Measurements from ENCODE around the gene RELL2. TPM values are rescaled to one million over a fixed set of nuclear protein-coding genes. Genes with fewer than 3 reads are reported as not detected.

The RELL2 gene
- total RNA-seq, 2 donors from 2014 or later = 2.5 to 3.0 TPM

- intact Hi-C loops (cut with DNase I) = no loop called here
- DNase-seq (ENCODE audit: low spot score) = no peak
Observed at GRCh38 chr5:141641634-141642267, 5.0 kb downstream of the RELL2 start.

- no peak for DNase-seq (ENCODE audit: low spot score)
- intact Hi-C loops (cut with DNase I) = loop anchor here in 1 of 2 donors (5.0 kb wide), 1 partner anchor 664 kb away; no protein-coding TSS in a partner anchor
Observed at GRCh38 chr5:141646026-141646425, 9.2 kb downstream of the RELL2 start.

DNA sequence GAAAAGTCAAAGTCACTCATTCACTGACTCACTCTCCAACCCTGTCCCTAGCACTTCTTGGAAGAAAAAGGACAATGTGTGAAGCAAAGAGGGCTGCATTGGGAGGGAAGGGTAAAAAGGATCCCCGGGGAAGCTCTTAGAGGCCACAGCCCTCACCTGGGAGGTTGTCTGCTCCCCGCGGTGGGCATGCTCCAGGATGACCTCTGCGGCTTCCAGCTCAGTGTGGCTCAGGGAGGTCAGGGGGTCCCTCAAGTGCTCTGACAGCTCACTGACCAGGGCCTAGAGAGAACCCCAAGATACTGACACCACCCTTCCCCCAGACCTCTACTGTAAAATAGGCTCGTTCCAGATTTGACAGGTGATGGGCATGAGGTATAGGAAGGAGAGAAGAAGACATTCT is 10.4 kb downstream of the RELL2 start:
- no peak for DNase-seq (ENCODE audit: low spot score)
- intact Hi-C loops (cut with DNase I) = loop anchor here in 1 of 2 donors (5.0 kb wide), 1 partner anchor 665 kb away; no protein-coding TSS in a partner anchor

- no peak for DNase-seq (ENCODE audit: low spot score)
- intact Hi-C loops (cut with DNase I) = loop anchor here in 1 of 2 donors (5.0 kb wide), 1 partner anchor 666 kb away; no protein-coding TSS in a partner anchor
Observed at GRCh38 chr5:141647851-141648250, 11.1 kb downstream of the RELL2 start.

DNA sequence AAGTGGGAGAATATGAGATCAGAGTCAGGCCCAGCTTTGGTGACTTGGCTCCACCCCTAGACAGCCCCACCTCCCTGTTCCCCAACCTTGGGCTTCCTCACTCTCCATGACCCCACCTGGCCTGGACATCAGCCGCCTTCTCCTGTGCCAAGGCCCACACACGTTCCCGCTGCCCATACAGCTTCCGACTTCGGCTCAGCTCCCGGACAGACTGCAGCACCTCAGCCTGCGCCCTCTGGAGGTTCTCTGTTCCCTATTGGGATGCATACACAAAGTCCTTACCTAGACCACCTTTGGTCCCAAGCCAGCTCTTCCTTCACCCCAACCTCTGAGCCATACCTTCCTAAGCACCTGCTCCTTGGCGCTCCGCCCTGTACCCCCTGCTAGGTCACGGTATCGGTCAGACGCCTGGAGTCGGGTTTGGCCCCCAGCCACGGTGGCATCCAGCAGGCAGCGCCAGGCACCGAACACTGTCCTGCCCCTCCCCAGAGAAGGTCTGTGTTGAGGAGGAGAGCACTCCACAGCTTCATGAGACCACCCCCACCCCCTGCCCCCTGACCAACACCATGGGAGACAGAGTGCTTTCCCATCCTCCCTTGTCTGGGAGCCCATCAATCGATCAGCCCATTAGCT is 12.4 kb downstream of the RELL2 start:
- no peak for DNase-seq (ENCODE audit: low spot score)
- intact Hi-C loops (cut with DNase I) = loop anchor here in 1 of 2 donors (5.0 kb wide), 1 partner anchor 667 kb away; no protein-coding TSS in a partner anchor

GRCh38 chr5:141649972-141650371 is 13.2 kb downstream of the RELL2 start:
- intact Hi-C loops (cut with DNase I) = loop anchor here in 1 of 2 donors (5.0 kb wide), 1 partner anchor 668 kb away; no protein-coding TSS in a partner anchor
- DNase-seq (ENCODE audit: low spot score) = no peak

GRCh38 chr5:141650851-141651727 is 14.3 kb downstream of the RELL2 start, which contains the start of gene FCHSD1:
TSS of gene FCHSD1 (minus strand) at chr5:141651418. CDS start at chr5:141651368, 50 bp downstream.
- intact Hi-C loops (cut with DNase I) = no loop called here
- peak; percentile 97 for DNase-seq (ENCODE audit: low spot score)

GRCh38 chr5:141651728-141652105 is 14.9 kb downstream of the RELL2 start:
- intact Hi-C loops (cut with DNase I) = no loop called here
- no peak for DNase-seq (ENCODE audit: low spot score)

GRCh38 chr5:141654298-141654697 is 17.5 kb downstream of the RELL2 start:
- DNase-seq (ENCODE audit: low spot score) = no peak
- intact Hi-C loops (cut with DNase I) = no loop called here

DNA sequence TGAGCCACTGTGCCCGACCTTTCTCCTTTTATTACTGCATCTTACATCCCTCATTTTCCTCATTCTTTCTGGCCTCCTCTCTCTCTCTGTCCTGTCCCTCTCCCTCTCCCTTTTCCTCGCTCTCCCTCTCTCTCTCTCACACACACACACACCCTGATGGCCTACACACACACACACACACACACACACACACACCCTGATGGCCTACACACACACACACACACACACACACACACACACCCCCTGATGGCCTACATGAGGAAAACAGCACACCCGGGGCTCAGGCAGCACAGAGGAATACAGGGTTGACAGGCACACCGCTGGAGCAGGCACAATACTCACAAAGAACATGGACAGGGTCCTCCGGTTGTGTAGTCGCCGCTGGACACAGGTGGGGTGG is 18.2 kb downstream of the RELL2 start:
- intact Hi-C loops (cut with DNase I) = no loop called here
- DNase-seq (ENCODE audit: low spot score) = no peak

GRCh38 chr5:141656396-141656795 is 19.6 kb downstream of the RELL2 start:
- no peak for DNase-seq (ENCODE audit: low spot score)
- intact Hi-C loops (cut with DNase I) = no loop called here

DNA sequence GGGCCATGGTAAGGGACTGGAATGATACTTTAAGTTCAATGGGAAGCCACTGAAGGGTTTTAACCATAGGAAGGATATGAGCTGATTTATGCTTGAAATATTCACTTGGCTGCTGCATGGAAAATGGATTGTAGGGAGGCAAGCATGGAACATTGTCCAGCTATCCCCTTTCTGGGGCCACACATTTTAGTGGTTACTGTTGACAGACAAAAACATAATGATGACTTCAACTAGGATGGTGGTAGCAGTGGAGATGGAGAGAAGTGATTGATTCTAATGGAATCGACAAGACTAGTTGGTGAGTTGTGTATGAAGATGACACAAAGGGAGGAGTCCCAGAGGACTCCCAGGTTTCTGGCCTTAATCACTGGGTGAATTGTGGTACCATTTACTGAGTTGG is 20.6 kb downstream of the RELL2 start:
- DNase-seq (ENCODE audit: low spot score) = no peak
- intact Hi-C loops (cut with DNase I) = no loop called here

DNA sequence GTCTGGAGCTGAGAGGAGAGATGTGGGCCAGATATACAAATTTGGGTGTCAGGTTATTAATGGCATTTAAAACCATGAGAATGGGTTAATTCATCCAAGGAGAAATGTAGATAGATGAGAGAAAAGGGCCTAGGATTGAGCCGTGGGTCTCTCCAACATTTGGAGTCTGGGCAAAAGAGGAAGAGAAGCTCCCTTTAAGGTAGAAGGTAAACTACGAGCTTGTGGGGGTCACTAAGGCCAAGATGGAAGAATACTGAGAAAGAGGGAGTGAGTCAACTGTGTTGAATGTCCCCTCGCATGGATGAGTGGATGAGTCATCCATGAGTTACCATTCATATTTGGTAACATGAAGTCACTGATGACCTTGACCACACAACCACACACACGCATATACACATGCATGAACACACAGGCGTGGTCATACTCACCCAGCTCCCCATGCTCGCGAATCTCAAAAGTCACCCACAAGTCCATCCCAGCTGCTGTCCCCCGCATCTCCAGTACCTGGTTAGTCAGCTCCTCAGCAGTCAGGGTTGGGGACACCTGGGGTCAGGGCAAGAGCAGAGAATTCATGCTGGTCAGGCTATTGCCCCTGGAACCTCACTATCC is 21.2 kb downstream of the RELL2 start:
- intact Hi-C loops (cut with DNase I) = no loop called here
- DNase-seq (ENCODE audit: low spot score) = no peak

- intact Hi-C loops (cut with DNase I) = no loop called here
- no peak for DNase-seq (ENCODE audit: low spot score)
Observed at GRCh38 chr5:141662028-141662427, 25.2 kb downstream of the RELL2 start.

DNA sequence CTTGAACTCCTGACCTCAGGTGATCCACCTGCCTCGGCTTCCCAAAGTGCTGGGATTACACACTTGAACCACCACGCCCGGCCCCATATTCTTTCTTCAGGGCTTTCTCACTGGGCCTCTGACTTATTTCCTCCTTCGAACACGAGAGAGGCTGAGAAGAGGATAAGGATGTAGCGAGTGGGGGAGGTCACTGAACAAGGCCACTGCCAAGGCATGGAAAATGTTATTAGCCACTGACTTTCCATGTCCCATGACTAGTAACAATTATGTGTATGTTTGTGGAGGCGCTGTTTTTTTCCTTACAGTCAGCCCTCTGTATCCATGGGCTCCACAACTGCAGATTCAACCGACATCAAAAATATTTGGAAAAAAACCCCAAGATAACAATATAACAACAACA is 26.7 kb downstream of the RELL2 start:
- intact Hi-C loops (cut with DNase I) = no loop called here
- no peak for DNase-seq (ENCODE audit: low spot score)

GRCh38 chr5:141664733-141665461 is 28.1 kb downstream of the RELL2 start:
- intact Hi-C loops (cut with DNase I) = no loop called here
- DNase-seq (ENCODE audit: low spot score) = peak; percentile 94

GRCh38 chr5:141665995-141666940 is 29.5 kb downstream of the RELL2 start:
- DNase-seq (ENCODE audit: low spot score) = peak; percentile 63
- intact Hi-C loops (cut with DNase I) = no loop called here
